ENCODE data around the gene CATSPER1.

DNA sequence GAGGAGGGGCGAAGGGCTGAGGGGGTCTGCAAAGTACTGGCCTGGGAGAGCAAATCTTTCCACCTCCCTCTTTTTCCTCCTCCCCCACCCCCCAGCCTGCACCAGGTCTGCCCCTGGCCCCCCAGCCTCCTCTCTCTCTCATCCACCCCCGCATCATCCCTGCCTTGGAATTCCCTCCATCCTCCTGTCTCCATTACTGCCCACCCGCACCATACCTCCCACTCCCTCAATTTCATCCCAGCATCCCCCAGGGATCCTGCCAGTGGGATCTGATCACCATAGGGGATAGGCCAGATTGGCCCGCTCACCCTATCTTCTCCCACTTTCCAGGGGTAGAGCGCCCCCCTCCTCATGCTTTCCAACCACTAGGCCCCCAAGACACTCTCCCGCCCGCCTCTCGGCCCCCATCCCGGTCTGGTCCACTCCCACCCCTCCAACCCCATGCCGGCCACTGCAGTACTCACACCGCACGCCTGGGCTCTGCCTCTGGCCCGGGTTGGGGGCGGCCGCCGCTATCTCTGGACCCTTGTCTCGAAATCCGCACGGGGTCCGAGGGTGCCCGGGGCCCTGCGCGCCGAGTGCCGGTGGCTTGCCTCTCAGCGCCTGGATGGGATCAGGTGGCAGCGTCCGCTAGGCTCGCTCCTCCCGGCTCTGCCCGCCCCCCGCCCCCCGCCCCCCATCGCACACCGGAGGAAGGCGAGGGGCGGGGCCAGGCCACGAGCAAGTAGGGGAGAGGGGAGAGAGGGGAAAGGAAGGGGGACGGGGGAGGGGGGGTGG, 22.5 kb upstream of the CATSPER1 start, which contains the start of gene GAL3ST3:
- TF ChIP-seq ZNF274 (IDR thresholded peaks at IDR 0.05; ENCODE audit: low read depth, low read length) (no peak), YY1 (IDR thresholded peaks at IDR 0.05; ENCODE audit: insufficient read depth, insufficient read length) (no peak), SUZ12 (IDR thresholded peaks at IDR 0.05; ENCODE audit: extremely low read depth, insufficient read depth, insufficient read length) (no peak)
